ENCODE data around the gene MGAT4A. TPM values are rescaled to one million over a fixed set of nuclear protein-coding genes. Genes with fewer than 3 reads are reported as not detected.

Gene MGAT4A
- total and polyA plus RNA-seq, 9 donors: 3.9 to 14.7 (median 12.6) TPM

- no peaks in the 10 kb centered on the region for H3K36me3 ChIP-seq
- no peak overlapping the region for H3K27ac ChIP-seq
- H3K9me3 ChIP-seq: no peaks in the 10 kb centered on the region
- no peak for DNase-seq
- intact Hi-C loops (cut with DNase I): no loop called here
- TF ChIP-seq CTCF (IDR thresholded peaks at IDR 0.05): no peak
- no peak for TF ChIP-seq EP300 (IDR thresholded peaks at IDR 0.05)
- TF ChIP-seq POLR2A (IDR thresholded peaks at IDR 0.05): no peak
- 91 to 98% (median 97%) methylated on average over 4 of the region's 4 CpGs for WGBS, 3 donors
- no peaks in the 10 kb centered on the region for H3K27me3 ChIP-seq
- no peak overlapping the region for H3K4me3 ChIP-seq
- H3K4me1 ChIP-seq (ENCODE audit: insufficient read depth): no peaks in the 10 kb centered on the region
These were observed 141.4 kb downstream of the MGAT4A start for GRCh38 chr2:98589489-98589888.

- Histone ChIP-seq H3K4me3 (no peak overlapping the region), H3K9me3 (no peaks in the 10 kb centered on the region), H3K27me3 (no peaks in the 10 kb centered on the region), H3K36me3 (no peaks in the 10 kb centered on the region), H3K4me1 (ENCODE audit: insufficient read depth) (no peaks in the 10 kb centered on the region), H3K27ac (no peak overlapping the region)
- WGBS, 3 donors: 58 to 70% (median 68%) methylated on average over 4 of the region's 4 CpGs
- intact Hi-C loops (cut with DNase I): no loop called here
- TF ChIP-seq POLR2A (IDR thresholded peaks at IDR 0.05) (no peak), EP300 (IDR thresholded peaks at IDR 0.05) (no peak), CTCF (IDR thresholded peaks at IDR 0.05) (no peak)
- no peak for DNase-seq
These were observed 142.0 kb downstream of the MGAT4A start for GRCh38 chr2:98588880-98589431.

- DNase-seq: no peak
These were observed 144.3 kb downstream of the MGAT4A start for GRCh38 chr2:98586551-98587140.

GRCh38 chr2:98585386-98585785 lies 145.5 kb downstream of the MGAT4A start:
- Histone ChIP-seq H3K9me3 (no peaks in the 10 kb centered on the region), H3K27ac (no peak overlapping the region), H3K4me1 (ENCODE audit: insufficient read depth) (no peaks in the 10 kb centered on the region), H3K4me3 (no peak overlapping the region), H3K36me3 (no peaks in the 10 kb centered on the region), H3K27me3 (no peaks in the 10 kb centered on the region)
- intact Hi-C loops (cut with DNase I): no loop called here
- DNase-seq: no peak
- TF ChIP-seq CTCF (IDR thresholded peaks at IDR 0.05): no peak
- no peak for TF ChIP-seq POLR2A (IDR thresholded peaks at IDR 0.05)
- TF ChIP-seq EP300 (IDR thresholded peaks at IDR 0.05): no peak
- 92% methylated on average over 10 of the region's 10 CpGs for WGBS, 3 donors

More at GRCh38 chr2:98586551-98587140, 144.3 kb downstream of the MGAT4A start:
- H3K4me1 ChIP-seq (ENCODE audit: insufficient read depth): no peaks in the 10 kb centered on the region
- intact Hi-C loops (cut with DNase I): no loop called here
- H3K9me3 ChIP-seq: no peaks in the 10 kb centered on the region
- 88 to 91% (median 90%) methylated on average over 6 of the region's 6 CpGs for WGBS, 3 donors
- TF ChIP-seq EP300 (IDR thresholded peaks at IDR 0.05): no peak
- TF ChIP-seq CTCF (IDR thresholded peaks at IDR 0.05): no peak
- no peak for TF ChIP-seq POLR2A (IDR thresholded peaks at IDR 0.05)
- no peak overlapping the region for H3K4me3 ChIP-seq
- H3K27ac ChIP-seq: no peak overlapping the region
- H3K36me3 ChIP-seq: no peaks in the 10 kb centered on the region
- no peaks in the 10 kb centered on the region for H3K27me3 ChIP-seq
